Measurements from ENCODE around the gene CIC. TPM values are rescaled to one million over a fixed set of nuclear protein-coding genes. Genes with fewer than 3 reads are reported as not detected.

Gene CIC
- total and polyA plus RNA-seq, 9 of the 15 experiments (the other 6 are each of a cell fraction or from before 2014, with no cell fraction given) = 0.07 to 44.7 (median 8.6) TPM

DNA sequence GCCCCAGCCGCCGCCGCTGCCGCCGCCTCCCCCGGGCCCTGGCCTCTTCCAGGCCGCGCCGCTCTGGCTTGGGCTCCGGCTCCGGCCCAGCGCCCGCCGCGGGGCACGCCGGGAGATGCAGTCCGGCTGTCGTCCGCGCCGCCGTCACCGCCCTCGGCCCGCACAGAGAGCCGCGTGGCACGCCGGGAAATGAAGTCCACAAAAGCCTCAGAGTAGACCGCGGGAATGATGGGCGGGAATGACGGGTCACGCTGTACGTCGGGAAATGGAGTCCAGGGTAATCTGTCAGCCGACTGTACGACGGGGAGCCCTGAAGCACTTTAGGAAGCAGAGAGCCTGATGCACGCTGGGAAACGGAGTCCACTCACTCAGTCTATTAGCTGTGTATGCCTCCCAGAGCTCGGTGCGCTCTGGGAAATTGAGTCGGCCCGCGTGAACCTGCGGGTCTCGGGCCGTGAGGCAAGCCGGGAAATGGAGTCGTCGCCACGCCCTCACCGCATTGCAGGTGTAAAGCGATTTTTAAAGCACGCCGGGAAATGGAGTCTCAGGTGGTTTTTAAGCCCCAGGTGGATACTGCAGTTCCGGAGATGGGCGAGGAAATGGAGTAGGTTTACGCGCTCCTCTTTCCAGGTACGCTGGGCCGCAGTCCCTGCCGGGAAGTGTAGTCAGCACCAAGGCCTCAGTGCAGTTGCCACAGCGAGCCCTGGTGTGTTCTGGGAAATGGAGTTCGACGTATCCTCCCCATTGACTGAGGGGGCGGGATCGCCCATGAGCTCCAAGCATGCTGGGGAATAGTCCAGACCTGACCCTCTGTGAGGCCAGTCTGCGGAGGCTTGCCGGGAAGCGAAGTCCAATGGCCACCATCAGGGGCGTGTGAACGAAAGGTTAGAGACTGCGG is 26.3 kb upstream of the CIC start, which contains the start of gene GSK3A (continued):
- TF ChIP-seq, protein P1, sequence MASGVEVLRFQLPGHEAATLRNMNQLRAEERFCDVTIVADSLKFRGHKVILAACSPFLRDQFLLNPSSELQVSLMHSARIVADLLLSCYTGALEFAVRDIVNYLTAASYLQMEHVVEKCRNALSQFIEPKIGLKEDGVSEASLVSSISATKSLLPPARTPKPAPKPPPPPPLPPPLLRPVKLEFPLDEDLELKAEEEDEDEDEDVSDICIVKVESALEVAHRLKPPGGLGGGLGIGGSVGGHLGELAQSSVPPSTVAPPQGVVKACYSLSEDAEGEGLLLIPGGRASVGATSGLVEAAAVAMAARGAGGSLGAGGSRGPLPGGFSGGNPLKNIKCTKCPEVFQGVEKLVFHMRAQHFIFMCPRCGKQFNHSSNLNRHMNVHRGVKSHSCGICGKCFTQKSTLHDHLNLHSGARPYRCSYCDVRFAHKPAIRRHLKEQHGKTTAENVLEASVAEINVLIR (CRISPR knock-in tag; IDR thresholded peaks at IDR 0.05) = peak; percentile 67
- no peak for TF ChIP-seq DACH1 (IDR thresholded peaks at IDR 0.05; ENCODE audit: partially characterized antibody)
- TF ChIP-seq, protein P2, sequence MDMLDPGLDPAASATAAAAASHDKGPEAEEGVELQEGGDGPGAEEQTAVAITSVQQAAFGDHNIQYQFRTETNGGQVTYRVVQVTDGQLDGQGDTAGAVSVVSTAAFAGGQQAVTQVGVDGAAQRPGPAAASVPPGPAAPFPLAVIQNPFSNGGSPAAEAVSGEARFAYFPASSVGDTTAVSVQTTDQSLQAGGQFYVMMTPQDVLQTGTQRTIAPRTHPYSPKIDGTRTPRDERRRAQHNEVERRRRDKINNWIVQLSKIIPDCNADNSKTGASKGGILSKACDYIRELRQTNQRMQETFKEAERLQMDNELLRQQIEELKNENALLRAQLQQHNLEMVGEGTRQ (CRISPR knock-in tag; IDR thresholded peaks at IDR 0.05) = peak; percentile 42
- 0 out of 2 replicates have a peak, but pooled peaks have one; percentile 35 for TF ChIP-seq LARP7 (IDR thresholded peaks at IDR 0.05)
- TF ChIP-seq HCFC1 (IDR thresholded peaks at IDR 0.05; ENCODE audit: low read depth, low read length) = peak; percentile 92
- TF ChIP-seq ZKSCAN1 (IDR thresholded peaks at IDR 0.05; ENCODE audit: low read depth, low read length) = peak; percentile 48; the same call in 1 of the 2 replicates
- no peak for TF ChIP-seq XRCC4 (IDR thresholded peaks at IDR 0.05; ENCODE audit: extremely low read depth, insufficient read depth, insufficient read length)
- no peak for TF ChIP-seq PCBP1 (IDR thresholded peaks at IDR 0.05; ENCODE audit: low read depth, low read length, poor library complexity, severe bottlenecking)
- 0 out of 2 replicates have a peak, but pooled peaks have one; percentile 28 for TF ChIP-seq CHCHD3 (CRISPR knock-in tag; IDR thresholded peaks at IDR 0.05)
- peak; percentile 94 for TF ChIP-seq POLR2AphosphoS5 (IDR thresholded peaks at IDR 0.05; ENCODE audit: control insufficient read depth, insufficient read depth, low read depth, low read length)
- TF ChIP-seq, protein P3, sequence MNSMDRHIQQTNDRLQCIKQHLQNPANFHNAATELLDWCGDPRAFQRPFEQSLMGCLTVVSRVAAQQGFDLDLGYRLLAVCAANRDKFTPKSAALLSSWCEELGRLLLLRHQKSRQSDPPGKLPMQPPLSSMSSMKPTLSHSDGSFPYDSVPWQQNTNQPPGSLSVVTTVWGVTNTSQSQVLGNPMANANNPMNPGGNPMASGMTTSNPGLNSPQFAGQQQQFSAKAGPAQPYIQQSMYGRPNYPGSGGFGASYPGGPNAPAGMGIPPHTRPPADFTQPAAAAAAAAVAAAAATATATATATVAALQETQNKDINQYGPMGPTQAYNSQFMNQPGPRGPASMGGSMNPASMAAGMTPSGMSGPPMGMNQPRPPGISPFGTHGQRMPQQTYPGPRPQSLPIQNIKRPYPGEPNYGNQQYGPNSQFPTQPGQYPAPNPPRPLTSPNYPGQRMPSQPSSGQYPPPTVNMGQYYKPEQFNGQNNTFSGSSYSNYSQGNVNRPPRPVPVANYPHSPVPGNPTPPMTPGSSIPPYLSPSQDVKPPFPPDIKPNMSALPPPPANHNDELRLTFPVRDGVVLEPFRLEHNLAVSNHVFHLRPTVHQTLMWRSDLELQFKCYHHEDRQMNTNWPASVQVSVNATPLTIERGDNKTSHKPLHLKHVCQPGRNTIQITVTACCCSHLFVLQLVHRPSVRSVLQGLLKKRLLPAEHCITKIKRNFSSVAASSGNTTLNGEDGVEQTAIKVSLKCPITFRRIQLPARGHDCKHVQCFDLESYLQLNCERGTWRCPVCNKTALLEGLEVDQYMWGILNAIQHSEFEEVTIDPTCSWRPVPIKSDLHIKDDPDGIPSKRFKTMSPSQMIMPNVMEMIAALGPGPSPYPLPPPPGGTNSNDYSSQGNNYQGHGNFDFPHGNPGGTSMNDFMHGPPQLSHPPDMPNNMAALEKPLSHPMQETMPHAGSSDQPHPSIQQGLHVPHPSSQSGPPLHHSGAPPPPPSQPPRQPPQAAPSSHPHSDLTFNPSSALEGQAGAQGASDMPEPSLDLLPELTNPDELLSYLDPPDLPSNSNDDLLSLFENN (IDR thresholded peaks at IDR 0.05; ENCODE audit: low read depth in 2 of 2, low read length in 2 of 2) = no peak; a peak in 1 of 4 replicates
- TF ChIP-seq SUPT5H (IDR thresholded peaks at IDR 0.05) = peak; percentile 95
- TF ChIP-seq GTF2E2 (tag; IDR thresholded peaks at IDR 0.05) = 0 out of 2 replicates have a peak, but pooled peaks have one; percentile 4
- peak; percentile 54 for TF ChIP-seq DMBX1 (CRISPR knock-in tag; IDR thresholded peaks at IDR 0.05; ENCODE audit: borderline replicate concordance)
- peak; percentile 71 for TF ChIP-seq EP400 (IDR thresholded peaks at IDR 0.05)
- no peak; the same call in 1 of the 2 replicates for TF ChIP-seq ELF4 (CRISPR knock-in tag; IDR thresholded peaks at IDR 0.05)
- 0 out of 2 replicates have a peak, but pooled peaks have one; percentile 57 for TF ChIP-seq LCOR (CRISPR knock-in tag; IDR thresholded peaks at IDR 0.05)
- peak; percentile 93 for TF ChIP-seq NR2C1 (IDR thresholded peaks at IDR 0.05)
- peak; percentile 94 for TF ChIP-seq NR2C1 (tag; IDR thresholded peaks at IDR 0.05)
- peak; percentile 94 for TF ChIP-seq TBP (optimal IDR thresholded peaks at IDR 0.05; ENCODE audit: low read depth, low read length)
- peak; percentile 95 for TF ChIP-seq TAF1 (IDR thresholded peaks at IDR 0.05; ENCODE audit: control insufficient read depth, extremely low read depth, insufficient read depth, low read length, severe bottlenecking)
- TF ChIP-seq MEIS2 (IDR thresholded peaks at IDR 0.05; ENCODE audit: partially characterized antibody) = peak; percentile 88
- peak; percentile 96 for TF ChIP-seq POLR2A (conservative IDR thresholded peaks at IDR 0.05)
- 0 out of 2 replicates have a peak, but pooled peaks have one; percentile 43 for TF ChIP-seq ZNF324 (CRISPR knock-in tag; IDR thresholded peaks at IDR 0.05)
